HEK293T (cell line): ENCODE results near the gene CCL26.
"Not testable (repeated sequence)": the region's sequence is repeated elsewhere in the genome, so short reads cannot be mapped to it uniquely, and the experiment has no call there.

Experiments used
- CTCF ChIA-PET: fragments of 350-600 bp; formaldehyde crosslinking; extraction: SDS; loops from one replicate; lab custom pipeline; 2021; ENCODE audit warnings: antibody characterized with exemption, inconsistent platforms; lab: Yijun Ruan, JAX
- POLR2A ChIA-PET: fragments of 350-600 bp; formaldehyde crosslinking; extraction: SDS; loops from one replicate; lab custom pipeline; 2020; ENCODE audit warnings: antibody characterized with exemption, inconsistent platforms; lab: Yijun Ruan, JAX
- DNase-seq: peaks from one replicate; pipeline ENCODE4 v3.0.0; 2012; ENCODE audit warnings: mixed read lengths; ENCODE audit errors: extremely low spot score
- ARNT ChIP-seq: fragments of 450-650 bp; IDR thresholded peaks from 2 replicates; pipeline ENCODE4 v1.6.1; 2017; ENCODE audit warnings: mild to moderate bottlenecking
- BHLHE40 ChIP-seq: fragments of 450-650 bp; IDR thresholded peaks from 2 replicates; pipeline ENCODE4 v1.6.1; 2016; ENCODE audit warnings: mild to moderate bottlenecking, moderate library complexity, borderline replicate concordance
- CTBP1 ChIP-seq: fragments of 450-650 bp; IDR thresholded peaks from 2 replicates; pipeline ENCODE4 v1.6.1; 2016; ENCODE audit warnings: borderline replicate concordance
- ELF4 ChIP-seq: fragments of 450-650 bp; IDR thresholded peaks from 2 replicates; pipeline ENCODE4 v1.6.1; 2017; ENCODE audit warnings: antibody characterized with exemption
- FOXA1 ChIP-seq: fragments of 450-650 bp; IDR thresholded peaks from 2 replicates; pipeline ENCODE4 v1.6.1; 2016; ENCODE audit warnings: mild to moderate bottlenecking
- FOXK2 ChIP-seq: fragments of 450-650 bp; IDR thresholded peaks from 2 replicates; pipeline ENCODE4 v1.6.1; 2016; ENCODE audit warnings: mild to moderate bottlenecking
- FOXM1 ChIP-seq: fragments of 450-650 bp; IDR thresholded peaks from 2 replicates; pipeline ENCODE4 v1.6.1; 2017; ENCODE audit warnings: mild to moderate bottlenecking, borderline replicate concordance
- HDGF ChIP-seq: fragments of 450-650 bp; IDR thresholded peaks from 2 replicates; pipeline ENCODE4 v1.6.1; 2017; ENCODE audit warnings: antibody characterized with exemption, borderline replicate concordance
- L3MBTL2 ChIP-seq: fragments of 450-650 bp; conservative IDR thresholded peaks from 2 replicates; pipeline ENCODE4 v1.6.1; 2016; ENCODE audit warnings: mild to moderate bottlenecking
- LEF1 ChIP-seq: fragments of 450-650 bp; IDR thresholded peaks from 2 replicates; pipeline ENCODE4 v1.6.1; 2017; ENCODE audit warnings: mild to moderate bottlenecking, borderline replicate concordance
- NFRKB ChIP-seq: fragments of 450-650 bp; IDR thresholded peaks from 2 replicates; pipeline ENCODE4 v1.6.1; 2016; ENCODE audit warnings: mild to moderate bottlenecking, moderate library complexity
- PKNOX1 ChIP-seq: fragments of 450-650 bp; IDR thresholded peaks from 2 replicates; pipeline ENCODE4 v1.6.1; 2016
- SP1 ChIP-seq: fragments of 450-650 bp; IDR thresholded peaks from 2 replicates; pipeline ENCODE4 v1.6.1; 2017
- SUZ12 ChIP-seq: fragments of 450-650 bp; IDR thresholded peaks from 2 replicates; pipeline ENCODE4 v1.6.1; 2016; ENCODE audit warnings: mild to moderate bottlenecking
- TARDBP ChIP-seq: fragments of 450-650 bp; IDR thresholded peaks from 2 replicates; pipeline ENCODE4 v1.6.1; 2016
- ZNF384 ChIP-seq: fragments of 450-650 bp; IDR thresholded peaks from 2 replicates; pipeline ENCODE4 v1.6.1; 2016

CCL26 gene

GRCh38 chr7:75793676-75794075 lies 21.7 kb upstream of the CCL26 start:
- DNase-seq: no peak
- CTCF ChIA-PET: no interaction called here
- POLR2A ChIA-PET: no interaction called here
- TF ChIP-seq FOXM1 (no peak), L3MBTL2 (no peak)

- CTCF ChIA-PET, POLR2A ChIA-PET, DNase-seq: not testable (repeated sequence)
Observed at GRCh38 chr7:75792567-75792966, 20.6 kb upstream of the CCL26 start.

GRCh38 chr7:75789361-75789924 lies 17.4 kb upstream of the CCL26 start:
- TF ChIP-seq L3MBTL2: no peak
- no peak for TF ChIP-seq HDGF
- no peak for TF ChIP-seq ARNT
- TF ChIP-seq BHLHE40: no peak
- TF ChIP-seq ELF4: no peak
- TF ChIP-seq SUZ12: no peak
- TF ChIP-seq LEF1: no peak
- TF ChIP-seq TARDBP: no peak
- TF ChIP-seq CTBP1: no peak
- TF ChIP-seq NFRKB: no peak
- TF ChIP-seq FOXM1: no peak
- no peak for TF ChIP-seq FOXA1
- no peak for TF ChIP-seq PKNOX1
- TF ChIP-seq FOXK2: no peak
- no peak for TF ChIP-seq ZNF384
- no peak for TF ChIP-seq SP1
- DNase-seq: no peak
- ChIA-PET CTCF (no interaction called here), POLR2A (no interaction called here)

DNA sequence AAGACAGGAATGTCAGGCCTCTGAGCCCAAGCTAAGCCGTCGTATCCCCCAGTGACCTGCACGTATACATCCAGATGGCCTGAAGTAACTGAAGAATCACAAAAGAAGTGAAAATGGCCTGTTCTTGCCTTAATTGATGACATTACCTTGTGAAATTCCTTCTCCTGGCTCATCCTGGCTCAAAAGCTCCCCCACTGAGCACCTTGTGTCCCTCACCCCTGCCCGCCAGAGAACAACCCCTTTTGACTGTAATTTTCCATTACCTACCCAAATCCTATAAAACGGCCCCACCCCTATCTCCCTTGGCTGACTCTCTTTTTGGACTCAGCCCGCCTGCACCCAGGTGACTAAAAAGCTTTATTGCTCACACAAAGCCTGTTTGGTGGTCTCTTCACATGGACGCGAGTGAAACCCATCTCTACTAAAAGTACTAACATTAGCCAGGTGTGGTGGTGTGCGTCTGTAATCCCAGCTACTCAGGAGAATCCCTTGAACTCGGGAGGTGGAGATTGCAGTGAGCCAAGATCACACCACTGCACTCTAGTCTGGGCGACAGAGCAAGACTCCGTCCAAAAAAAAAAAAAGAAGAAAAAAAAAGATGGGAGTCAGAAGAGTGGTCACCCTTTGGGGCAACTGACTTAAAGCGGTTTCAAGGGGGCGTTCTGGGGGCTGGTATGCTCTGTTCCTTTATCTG lies 16.3 kb upstream of the CCL26 start:
- CTCF ChIA-PET: interaction anchor here (0.7 kb wide), 1 partner anchor 11 kb away, joined by 10 read pairs; no protein-coding TSS in a partner anchor
- POLR2A ChIA-PET, DNase-seq: not testable (repeated sequence)

- POLR2A ChIA-PET, CTCF ChIA-PET, DNase-seq: not testable (repeated sequence)
Observed at GRCh38 chr7:75783058-75783457, 11.0 kb upstream of the CCL26 start.

DNA sequence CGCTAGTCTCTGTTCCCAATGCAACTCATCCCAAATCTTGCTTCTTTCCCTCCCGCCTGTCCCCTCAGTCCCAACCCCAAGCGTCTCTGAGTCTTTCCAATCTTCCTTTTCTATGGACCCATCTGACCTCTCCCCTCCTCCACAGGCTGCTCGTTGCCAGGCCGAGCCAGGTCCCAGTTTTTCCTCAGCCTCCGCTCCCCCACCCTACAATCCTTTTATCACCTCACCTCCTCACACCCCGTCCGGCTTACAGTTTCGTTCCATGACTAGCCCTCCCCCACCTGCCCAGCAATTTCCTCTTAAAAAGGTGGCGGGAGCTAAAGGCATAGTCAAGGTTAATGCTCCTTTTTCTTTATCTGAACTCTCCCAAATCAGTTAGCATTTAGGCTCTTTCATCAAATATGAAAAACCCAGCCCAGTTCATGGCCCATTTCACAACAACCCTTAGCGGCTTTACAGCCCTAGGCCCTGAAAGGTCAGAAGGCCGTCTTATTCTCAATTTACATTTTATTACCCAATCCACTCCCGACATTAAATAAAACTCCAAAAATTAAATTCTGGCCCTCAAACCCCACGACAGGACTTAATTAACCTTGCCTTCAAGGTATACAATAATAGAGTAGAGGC lies 8.7 kb upstream of the CCL26 start:
- POLR2A ChIA-PET, DNase-seq, CTCF ChIA-PET: not testable (repeated sequence)

- CTCF ChIA-PET, POLR2A ChIA-PET, DNase-seq: not testable (repeated sequence)
Observed at GRCh38 chr7:75779516-75779915, 7.5 kb upstream of the CCL26 start.

DNA sequence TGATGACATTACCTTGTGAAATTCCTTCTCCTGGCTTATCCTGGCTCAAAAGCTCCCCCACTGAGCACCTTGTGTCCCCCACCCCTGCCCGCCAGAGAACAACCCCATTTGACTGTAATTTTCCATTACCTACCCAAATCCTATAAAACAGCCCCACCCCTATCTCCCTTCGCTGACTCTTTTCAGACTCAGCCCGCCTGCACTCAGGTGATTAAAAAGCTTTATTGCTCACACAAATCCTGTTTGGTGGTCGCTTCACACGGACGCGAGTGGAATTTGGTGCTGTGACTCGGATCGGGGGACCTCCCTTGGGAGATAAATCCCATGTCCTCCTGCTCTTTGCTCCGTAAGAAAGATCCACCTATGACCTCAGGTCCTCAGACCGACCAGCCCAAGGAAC lies 7.0 kb upstream of the CCL26 start:
- DNase-seq, POLR2A ChIA-PET, CTCF ChIA-PET: not testable (repeated sequence)

- no peak for DNase-seq
- TF ChIP-seq NFRKB: no peak
- TF ChIP-seq PKNOX1: no peak
- no peak for TF ChIP-seq FOXA1
- no peak for TF ChIP-seq BHLHE40
- no peak for TF ChIP-seq FOXK2
- TF ChIP-seq ZNF384: no peak
- no peak for TF ChIP-seq TARDBP
- no peak for TF ChIP-seq LEF1
- ChIA-PET POLR2A (no interaction called here), CTCF (no interaction called here)
Observed at GRCh38 chr7:75776295-75776971, 4.4 kb upstream of the CCL26 start.
